ENCODE results near the gene HPCAL1. TPM values are rescaled to one million over a fixed set of nuclear protein-coding genes. Genes with fewer than 3 reads are reported as not detected.

The HPCAL1 gene
- total and polyA plus RNA-seq, 2 donors (not counting 3 experiments of a cell fraction or from before 2014, with no cell fraction given) = 56.5 to 77.4 TPM

- CTCF ChIA-PET = interaction anchor here (0.7 to 7.4 kb wide), 11 partner anchors 13 to 678 kb away, joined by 3 to 52 read pairs (median 4); no protein-coding TSS in a partner anchor
- dilution Hi-C loops (cut with MboI; ENCODE audit: extremely low pct_ligation_motif_present, low sequenced_read_pairs) = no loop called here
- FAIRE-seq (no peak), DNase-seq (ENCODE audit: low read depth, low spot score) (peak; percentile 83)
- H3K9me1 ChIP-seq (replicated peaks; ENCODE audit: control insufficient read depth, extremely low read depth, insufficient read depth, low read length) = no peaks in the 10 kb centered on the region
- peak within 1 kb of the TSS; percentile 100 for H3K4me2 ChIP-seq (ENCODE audit: insufficient read depth, low read length)
- peaks cover 42% of the 10 kb centered on the region for H3K79me2 ChIP-seq (ENCODE audit: control insufficient read depth, insufficient read depth, low read length)
- intact Hi-C loops (cut with micrococcal nuclease) = loop anchor here (1.0 to 2.0 kb wide), 2 partner anchors 103 to 212 kb away; no protein-coding TSS in a partner anchor
- no peaks in the 10 kb centered on the region for H3K9me3 ChIP-seq (replicated peaks; ENCODE audit: control insufficient read depth, insufficient read depth, low read length)
- H3K9ac ChIP-seq (replicated peaks; ENCODE audit: extremely low read depth, insufficient read depth, low read length) = peak within 1 kb of the TSS; percentile 85
- peak within 1 kb of the TSS; percentile 88 for H3K27ac ChIP-seq (ENCODE audit: insufficient read depth, low read depth, low read length)
- H3K4me1 ChIP-seq (ENCODE audit: control insufficient read depth, extremely low read depth, insufficient read depth, low read length) = peaks cover 28% of the 10 kb centered on the region
- POLR2A ChIA-PET = interaction anchor here (0.5 to 1.0 kb wide), 5 partner anchors 212 to 708 kb away, joined by 3 to 6 read pairs (median 3); no protein-coding TSS in a partner anchor
- H4K20me1 ChIP-seq (replicated peaks; ENCODE audit: control insufficient read depth, extremely low read depth, insufficient read depth, low read length) = peaks cover 2% of the 10 kb centered on the region
- TF ChIP-seq EZH2 (IDR thresholded peaks at IDR 0.05; ENCODE audit: borderline replicate concordance, low read depth, low read length, severe bottlenecking) (no peak), POLR2A (IDR thresholded peaks at IDR 0.05; ENCODE audit: low read depth, low read length) (peak; percentile 64), POLR2AphosphoS5 (IDR thresholded peaks at IDR 0.05; ENCODE audit: insufficient read depth, low read depth, low read length) (peak; percentile 51), MYC (IDR thresholded peaks at IDR 0.05; ENCODE audit: low read depth, low read length) (peak; percentile 87), MAX (IDR thresholded peaks at IDR 0.05; ENCODE audit: insufficient read depth, insufficient read length) (peak; percentile 84), CTCF (IDR thresholded peaks at IDR 0.05; ENCODE audit: extremely low read depth in 1 of 2, insufficient read depth in 1 of 2, low read depth in 1 of 2, low read length in 2 of 2) (no peak)
- no peaks in the 10 kb centered on the region for H3K27me3 ChIP-seq (ENCODE audit: control insufficient read depth in 2 of 2, insufficient read depth in 2 of 2, low read length in 2 of 2)
- peak within 1 kb of the TSS; percentile 71 to 94 (median 88) for H3K4me3 ChIP-seq (replicated peaks in 1 of 3; ENCODE audit: insufficient read depth in 1 of 3, low read depth in 1 of 3, low read length in 3 of 3)
- peaks cover 4 to 11% of the 10 kb centered on the region in 2 experiments for H3K36me3 ChIP-seq (ENCODE audit: control insufficient read depth in 2 of 2, extremely low read depth in 1 of 2, insufficient read depth in 2 of 2, low read length in 2 of 2)
- H2AFZ ChIP-seq (ENCODE audit: low read depth, low read length) = peak within 1 kb of the TSS; percentile 57
- BruUV-seq (replicated peaks) = no TSS peak
Measured at GRCh38 chr2:10447895-10448575, 145.3 kb downstream of the HPCAL1 start, which contains the start of gene ODC1. TSS of gene ODC1 (minus strand) at chr2:10448327. CDS start at chr2:10445032, 3,295 bp downstream.

All from endothelial cell of umbilical vein (primary cell).